Activated naive CD8-positive, alpha-beta T cell (primary cell): ENCODE data around the gene PLCH2.

Experiments
- H3K27ac Mint-ChIP-seq: one replicate; pipeline ENCODE4 v1.8.0; 2021; ENCODE audit warnings: mixed read lengths
- H3K27me3 Mint-ChIP-seq: one replicate; pipeline ENCODE4 v1.8.0; 2021; ENCODE audit warnings: mixed read lengths
- H3K36me3 Mint-ChIP-seq: one replicate; pipeline ENCODE4 v1.8.0; 2021; ENCODE audit warnings: mixed read lengths
- H3K4me1 Mint-ChIP-seq: one replicate; pipeline ENCODE4 v1.8.0; 2021; ENCODE audit warnings: low read depth, mixed read lengths
- H3K4me3 Mint-ChIP-seq: one replicate; pipeline ENCODE4 v1.8.0; 2021; ENCODE audit warnings: mild to moderate bottlenecking, mixed read lengths
- H3K9me3 Mint-ChIP-seq: one replicate; pipeline ENCODE4 v1.8.0; 2021; ENCODE audit warnings: low read depth, mixed read lengths

The PLCH2 gene

GRCh38 chr1:2512862-2513421 is 36.9 kb downstream of the PLCH2 start:
- Mint-ChIP-seq H3K27ac (no peak overlapping the region), H3K27me3 (no peaks in the 10 kb centered on the region), H3K9me3 (no peaks in the 10 kb centered on the region), H3K36me3 (no peaks in the 10 kb centered on the region), H3K4me3 (no peak overlapping the region), H3K4me1 (no peaks in the 10 kb centered on the region)

- H3K27me3 Mint-ChIP-seq, result no peaks in the 10 kb centered on the region
- no peak overlapping the region for H3K27ac Mint-ChIP-seq
- no peaks in the 10 kb centered on the region for H3K9me3 Mint-ChIP-seq
- no peak overlapping the region for H3K4me3 Mint-ChIP-seq
- no peaks in the 10 kb centered on the region for H3K4me1 Mint-ChIP-seq
- H3K36me3 Mint-ChIP-seq, result no peaks in the 10 kb centered on the region
These were observed 38.0 kb downstream of the PLCH2 start for GRCh38 chr1:2513939-2514652.

- Mint-ChIP-seq H3K27ac (no peak overlapping the region), H3K4me3 (no peak overlapping the region), H3K9me3 (no peaks in the 10 kb centered on the region), H3K36me3 (no peaks in the 10 kb centered on the region), H3K27me3 (no peaks in the 10 kb centered on the region), H3K4me1 (no peaks in the 10 kb centered on the region)
These were observed 39.0 kb downstream of the PLCH2 start for GRCh38 chr1:2514863-2515762.

GRCh38 chr1:2515763-2516080 is 39.6 kb downstream of the PLCH2 start:
- H3K27me3 Mint-ChIP-seq, result no peaks in the 10 kb centered on the region
- H3K4me1 Mint-ChIP-seq, result no peaks in the 10 kb centered on the region
- no peaks in the 10 kb centered on the region for H3K9me3 Mint-ChIP-seq
- no peak overlapping the region for H3K4me3 Mint-ChIP-seq
- H3K27ac Mint-ChIP-seq, result no peak overlapping the region
- no peaks in the 10 kb centered on the region for H3K36me3 Mint-ChIP-seq

- H3K27me3 Mint-ChIP-seq, result no peaks in the 10 kb centered on the region
- H3K4me1 Mint-ChIP-seq, result no peaks in the 10 kb centered on the region
- H3K9me3 Mint-ChIP-seq, result no peaks in the 10 kb centered on the region
- no peaks in the 10 kb centered on the region for H3K36me3 Mint-ChIP-seq
- no peak overlapping the region for H3K4me3 Mint-ChIP-seq
- no peak overlapping the region for H3K27ac Mint-ChIP-seq
These were observed 40.0 kb downstream of the PLCH2 start for GRCh38 chr1:2516124-2516523.

GRCh38 chr1:2516946-2517345 is 40.9 kb downstream of the PLCH2 start:
- no peak overlapping the region for H3K4me3 Mint-ChIP-seq
- no peak overlapping the region for H3K27ac Mint-ChIP-seq
- H3K4me1 Mint-ChIP-seq, result no peaks in the 10 kb centered on the region
- no peaks in the 10 kb centered on the region for H3K36me3 Mint-ChIP-seq
- no peaks in the 10 kb centered on the region for H3K27me3 Mint-ChIP-seq
- H3K9me3 Mint-ChIP-seq, result no peaks in the 10 kb centered on the region

- H3K4me1 Mint-ChIP-seq, result peaks cover 7% of the 10 kb centered on the region
- H3K36me3 Mint-ChIP-seq, result no peaks in the 10 kb centered on the region
- no peak overlapping the region for H3K4me3 Mint-ChIP-seq
- no peak overlapping the region for H3K27ac Mint-ChIP-seq
- H3K9me3 Mint-ChIP-seq, result no peaks in the 10 kb centered on the region
- no peaks in the 10 kb centered on the region for H3K27me3 Mint-ChIP-seq
These were observed 41.9 kb downstream of the PLCH2 start for GRCh38 chr1:2517966-2518365.

- Mint-ChIP-seq H3K4me3 (no peak overlapping the region), H3K27ac (peak overlapping the region; percentile 22), H3K27me3 (no peaks in the 10 kb centered on the region), H3K36me3 (no peaks in the 10 kb centered on the region), H3K9me3 (no peaks in the 10 kb centered on the region), H3K4me1 (peaks cover 13% of the 10 kb centered on the region)
These were observed 42.4 kb downstream of the PLCH2 start for GRCh38 chr1:2518528-2518927.

GRCh38 chr1:2519029-2519685 is 43.1 kb downstream of the PLCH2 start:
- H3K4me1 Mint-ChIP-seq, result peaks cover 19% of the 10 kb centered on the region
- H3K4me3 Mint-ChIP-seq, result no peak overlapping the region
- no peaks in the 10 kb centered on the region for H3K27me3 Mint-ChIP-seq
- no peaks in the 10 kb centered on the region for H3K9me3 Mint-ChIP-seq
- no peak overlapping the region for H3K27ac Mint-ChIP-seq
- no peaks in the 10 kb centered on the region for H3K36me3 Mint-ChIP-seq

- no peaks in the 10 kb centered on the region for H3K9me3 Mint-ChIP-seq
- no peak overlapping the region for H3K27ac Mint-ChIP-seq
- no peaks in the 10 kb centered on the region for H3K27me3 Mint-ChIP-seq
- no peak overlapping the region for H3K4me3 Mint-ChIP-seq
- peaks cover 25% of the 10 kb centered on the region for H3K4me1 Mint-ChIP-seq
- no peaks in the 10 kb centered on the region for H3K36me3 Mint-ChIP-seq
These were observed 43.6 kb downstream of the PLCH2 start for GRCh38 chr1:2519729-2520128.

- H3K4me1 Mint-ChIP-seq, result peaks cover 30% of the 10 kb centered on the region
- H3K27me3 Mint-ChIP-seq, result no peaks in the 10 kb centered on the region
- no peak overlapping the region for H3K4me3 Mint-ChIP-seq
- no peak overlapping the region for H3K27ac Mint-ChIP-seq
- no peaks in the 10 kb centered on the region for H3K9me3 Mint-ChIP-seq
- no peaks in the 10 kb centered on the region for H3K36me3 Mint-ChIP-seq
These were observed 44.1 kb downstream of the PLCH2 start for GRCh38 chr1:2520206-2520605.

- no peak overlapping the region for H3K27ac Mint-ChIP-seq
- H3K9me3 Mint-ChIP-seq, result no peaks in the 10 kb centered on the region
- no peaks in the 10 kb centered on the region for H3K36me3 Mint-ChIP-seq
- H3K4me3 Mint-ChIP-seq, result no peak overlapping the region
- no peaks in the 10 kb centered on the region for H3K27me3 Mint-ChIP-seq
- peaks cover 31% of the 10 kb centered on the region for H3K4me1 Mint-ChIP-seq
These were observed 44.7 kb downstream of the PLCH2 start for GRCh38 chr1:2520806-2521205.

- Mint-ChIP-seq H3K4me3 (no peak overlapping the region), H3K9me3 (no peaks in the 10 kb centered on the region), H3K27ac (peak overlapping the region; percentile 96), H3K36me3 (no peaks in the 10 kb centered on the region), H3K4me1 (peaks cover 36% of the 10 kb centered on the region), H3K27me3 (peaks cover 2% of the 10 kb centered on the region)
These were observed 46.1 kb downstream of the PLCH2 start for GRCh38 chr1:2522230-2522629.

- Mint-ChIP-seq H3K9me3 (no peaks in the 10 kb centered on the region), H3K36me3 (no peaks in the 10 kb centered on the region), H3K4me1 (peaks cover 36% of the 10 kb centered on the region), H3K27ac (peak overlapping the region; percentile 96), H3K4me3 (peak overlapping the region; percentile 94), H3K27me3 (peaks cover 2% of the 10 kb centered on the region)
These were observed 47.3 kb downstream of the PLCH2 start for GRCh38 chr1:2523191-2523890.
